ENCODE data around the gene RYR2. TPM values are rescaled to one million over a fixed set of nuclear protein-coding genes. Genes with fewer than 3 reads are reported as not detected.

The RYR2 gene
- total RNA-seq, 1 experiment from 2014 or later, result 3.4 TPM

- WGBS (ENCODE audit: extremely low coverage, insufficient read length, low lambda C conversion rate), result no CpG with 5 or more reads among the region's 2 CpGs
- no peak overlapping the region for H3K4me2 ChIP-seq (ENCODE audit: insufficient read depth, insufficient read length, low read length)
- H4K8ac ChIP-seq (replicated peaks; ENCODE audit: insufficient read length, low read depth, low read length), result no peak overlapping the region
- no peaks in the 10 kb centered on the region for H3K79me1 ChIP-seq (ENCODE audit: insufficient read depth, low read depth, low read length, poor library complexity, severe bottlenecking)
- no peak overlapping the region for H3K56ac ChIP-seq (ENCODE audit: insufficient read length, low read depth, low read length)
- no peak overlapping the region for H3K23ac ChIP-seq (ENCODE audit: insufficient read length, low read depth, low read length)
- H3K9ac ChIP-seq (ENCODE audit: extremely low read depth, insufficient read length, low read length), result no peak overlapping the region
- H2BK12ac ChIP-seq (ENCODE audit: insufficient read length, low read depth, low read length), result no peak overlapping the region
- no peak for TF ChIP-seq CTCF (conservative IDR thresholded peaks at IDR 0.05)
- no peaks in the 10 kb centered on the region for H4K20me1 ChIP-seq (ENCODE audit: control insufficient read depth, insufficient read depth, insufficient read length)
- H2AFZ ChIP-seq (ENCODE audit: low read length), result no peak overlapping the region
- no peak overlapping the region for H3K18ac ChIP-seq (ENCODE audit: insufficient read length, low read depth, low read length)
- DNase-seq, result no peak
- no peaks in the 10 kb centered on the region; a peak in 1 of 5 replicates for H3K9me3 Mint-ChIP-seq
- no peak overlapping the region for H3K4ac ChIP-seq (ENCODE audit: low read depth, low read length)
- H3K79me2 ChIP-seq (ENCODE audit: insufficient read depth, low read length), result no peaks in the 10 kb centered on the region; the same call in 1 of the 2 replicates
- H3K27me3 Mint-ChIP-seq (ENCODE audit: low read depth), result no peaks in the 10 kb centered on the region
- H2BK20ac ChIP-seq (ENCODE audit: low read depth, low read length, poor library complexity, severe bottlenecking), result no peak overlapping the region
- no peak overlapping the region for H4K5ac ChIP-seq (ENCODE audit: insufficient read length, low read depth, low read length)
- H3K27ac Mint-ChIP-seq, result no peak overlapping the region
- H3K4me1 Mint-ChIP-seq, result peaks cover 5% of the 10 kb centered on the region in 2 experiments
- H2BK120ac ChIP-seq (ENCODE audit: low read depth, low read length, poor library complexity, severe bottlenecking), result no peak overlapping the region
- no peaks in the 10 kb centered on the region for H3K9me3 ChIP-seq (ENCODE audit: control insufficient read depth, low read depth, low read length)
- H3K4me1 ChIP-seq (ENCODE audit: insufficient read depth, low read length), result no peaks in the 10 kb centered on the region
- peaks cover 0 to 3% (median 2%) of the 10 kb centered on the region in 3 experiments; a peak in 1 of 7 replicates for H3K36me3 Mint-ChIP-seq (ENCODE audit: insufficient read depth in 1 of 3, low read depth in 3 of 3)
- no peaks in the 10 kb centered on the region for H3K27me3 ChIP-seq (ENCODE audit: insufficient read depth, low read length)
- no peak overlapping the region for H2BK15ac ChIP-seq (ENCODE audit: low read depth, low read length)
- no peak overlapping the region for H2BK5ac ChIP-seq (ENCODE audit: insufficient read length, low read length)
- H3T11ph ChIP-seq (ENCODE audit: low read length), result no peak overlapping the region
- no peak overlapping the region for H4K91ac ChIP-seq (ENCODE audit: insufficient read length, low read depth, low read length)
- H3K14ac ChIP-seq (ENCODE audit: insufficient read depth, low read length), result no peak overlapping the region
- H3K23me2 ChIP-seq (ENCODE audit: insufficient read length, low read depth, low read length, poor library complexity, severe bottlenecking), result no peaks in the 10 kb centered on the region
- no peak overlapping the region for H2AK5ac ChIP-seq (ENCODE audit: insufficient read length, low read length)
- no peak overlapping the region for H3K4me3 Mint-ChIP-seq
- no peak overlapping the region for H3K27ac ChIP-seq (ENCODE audit: insufficient read length, low read depth, low read length)
These were observed 251.8 kb downstream of the RYR2 start for GRCh38 chr1:237293804-237294203.
